Measurements from ENCODE around the gene ATG5. TPM values are rescaled to one million over a fixed set of nuclear protein-coding genes. Genes with fewer than 3 reads are reported as not detected.

ATG5 gene
- polyA plus RNA-seq, 1 donor = 54.2 TPM

Other genes with a start within 250 kb of the ATG5 start
- 2.5 TPM for gene PRDM1, start 239.4 kb downstream of the ATG5 start, polyA plus RNA-seq (ENCODE audit: insufficient read length)
- gene CRYBG1, start 35.0 kb upstream of the ATG5 start, polyA plus RNA-seq (ENCODE audit: insufficient read length) = 32.4 TPM